GM12864 (cell line): ENCODE data around the gene C6orf47.

ENCODE experiments used
- DNase-seq: peaks from one replicate; pipeline ENCODE4 v3.0.0-alpha.2; 2011; ENCODE audit warnings: low read depth
- H3K4me3 ChIP-seq: 2 replicates; pipeline ENCODE4 v1.5.1; 2011; ENCODE audit warnings: mild to moderate bottlenecking, low read depth, low read length, control low read depth
- CTCF ChIP-seq: IDR thresholded peaks from 2 replicates; pipeline ENCODE4 v1.5.1; 2011; ENCODE audit warnings: low read depth, mild to moderate bottlenecking, moderate library complexity, low read length, control low read depth, inconsistent platforms; ENCODE audit errors: missing control alignments

The C6orf47 gene

GRCh38 chr6:31702405-31702818, 41.8 kb upstream of the C6orf47 start:
- DNase-seq: no peak
- H3K4me3 ChIP-seq: peak overlapping the region; percentile 90
- no peak for TF ChIP-seq CTCF

GRCh38 chr6:31701666-31702404, 41.3 kb upstream of the C6orf47 start:
- no peak for DNase-seq
- TF ChIP-seq CTCF: no peak
- H3K4me3 ChIP-seq: peak overlapping the region; percentile 90

- no peak for DNase-seq
- no peak overlapping the region for H3K4me3 ChIP-seq
- TF ChIP-seq CTCF: no peak
Observed at GRCh38 chr6:31700740-31701401, 40.3 kb upstream of the C6orf47 start.

- no peak for DNase-seq
- no peak for TF ChIP-seq CTCF
- H3K4me3 ChIP-seq: no peak overlapping the region
Observed at GRCh38 chr6:31697555-31697954, 37.0 kb upstream of the C6orf47 start.

- no peak overlapping the region for H3K4me3 ChIP-seq
- no peak for DNase-seq
- TF ChIP-seq CTCF: no peak
Observed at GRCh38 chr6:31693535-31693934, 33.0 kb upstream of the C6orf47 start.

- TF ChIP-seq CTCF: no peak
- H3K4me3 ChIP-seq: no peak overlapping the region
- no peak for DNase-seq
Observed at GRCh38 chr6:31692886-31693285, 32.3 kb upstream of the C6orf47 start.
